Measurements from ENCODE around the gene TENM4.

- TF ChIP-seq CTCF (IDR thresholded peaks at IDR 0.05) (no peak), POLR2A (IDR thresholded peaks at IDR 0.05) (no peak)
These were observed 771.6 kb downstream of the TENM4 start for GRCh38 chr11:78669249-78669648.
